HG03175 (cell line): Measurements from ENCODE around the gene QSER1.

Experiments
- ATAC-seq: cut with Tn5 transposase; IDR thresholded peaks from one replicate; pipeline ENCODE4 v1.9.1; 2021; ENCODE audit warnings: mild to moderate bottlenecking, moderate library complexity; ENCODE audit not compliant: unreplicated experiment

Gene QSER1

DNA sequence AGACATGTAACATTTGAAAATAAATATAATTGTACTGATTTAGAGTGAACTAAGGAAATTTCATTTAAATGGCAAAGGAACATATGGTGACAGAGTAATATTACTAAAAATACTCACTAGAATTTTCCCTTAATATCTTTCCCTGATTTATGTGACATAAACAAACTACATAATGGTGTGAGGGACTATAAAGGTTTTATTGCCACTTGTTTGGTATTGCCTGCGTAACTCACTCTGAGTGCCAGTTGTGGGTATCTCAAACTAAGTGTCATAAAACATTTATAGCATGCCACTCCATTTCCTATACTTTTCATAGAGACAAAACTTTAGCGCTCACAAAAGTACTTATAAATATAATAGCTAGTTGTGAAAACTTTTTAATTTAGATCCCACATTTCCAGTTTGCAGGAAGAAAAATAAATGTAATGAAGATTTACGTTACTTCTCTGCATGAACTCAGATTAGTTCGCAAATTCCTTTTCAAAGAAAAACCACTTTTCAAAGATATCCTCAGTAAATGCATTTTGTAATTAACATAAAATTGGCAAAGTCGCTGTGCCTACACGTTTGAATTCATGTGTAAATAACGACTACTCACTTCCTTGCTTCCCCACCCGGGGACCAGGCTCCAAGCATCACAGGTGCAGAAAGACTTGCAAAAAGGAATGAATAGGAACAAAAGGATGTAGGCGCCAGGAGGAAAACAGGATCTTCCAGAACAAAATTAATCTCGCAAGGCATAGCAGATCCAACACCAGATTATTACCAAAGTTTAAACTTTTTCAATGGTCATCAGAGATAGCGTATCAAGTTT is 1.6 kb upstream of the QSER1 start:
- no peak for ATAC-seq

GRCh38 chr11:32891657-32892354 is 805 bp upstream of the QSER1 start:
- no peak for ATAC-seq

- ATAC-seq: no peak
These were observed 407 bp downstream of the QSER1 start for GRCh38 chr11:32893093-32893342.

- peak; percentile 37 for ATAC-seq
These were observed 935 bp downstream of the QSER1 start for GRCh38 chr11:32893343-32894148.

DNA sequence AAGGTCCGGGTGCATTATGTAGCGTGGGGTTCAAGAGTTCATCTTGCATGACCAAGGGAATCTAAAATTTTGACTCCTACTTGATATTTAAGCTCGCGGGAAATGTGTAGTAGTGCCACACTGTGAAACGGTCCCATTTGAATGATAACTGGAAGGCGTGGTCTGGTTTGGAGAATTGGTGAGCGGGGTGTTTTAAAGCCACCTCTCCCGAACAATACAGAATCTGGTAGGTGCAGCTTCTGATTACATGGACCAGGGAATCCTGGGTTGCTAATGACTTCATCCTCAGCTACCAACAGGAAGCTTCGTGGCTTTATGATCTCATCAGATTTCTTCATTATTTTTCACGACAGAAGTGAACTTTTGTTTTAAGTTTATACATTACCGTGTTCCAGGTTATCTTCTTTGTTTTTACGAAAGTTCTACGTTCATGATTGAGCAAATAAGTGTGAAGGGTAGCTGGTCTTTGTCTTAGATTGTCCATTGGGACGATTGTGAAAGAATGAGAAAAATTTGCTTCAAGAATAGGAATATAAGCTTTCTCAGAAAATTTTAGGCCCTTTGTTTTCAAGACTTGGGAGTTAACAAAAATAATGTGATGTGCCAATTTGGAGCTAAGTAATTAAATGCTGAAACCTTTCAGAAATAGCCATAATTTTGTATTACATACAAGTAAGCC is 1.7 kb downstream of the QSER1 start:
- no peak for ATAC-seq

- no peak for ATAC-seq
These were observed 2.3 kb downstream of the QSER1 start for GRCh38 chr11:32894921-32895320.

DNA sequence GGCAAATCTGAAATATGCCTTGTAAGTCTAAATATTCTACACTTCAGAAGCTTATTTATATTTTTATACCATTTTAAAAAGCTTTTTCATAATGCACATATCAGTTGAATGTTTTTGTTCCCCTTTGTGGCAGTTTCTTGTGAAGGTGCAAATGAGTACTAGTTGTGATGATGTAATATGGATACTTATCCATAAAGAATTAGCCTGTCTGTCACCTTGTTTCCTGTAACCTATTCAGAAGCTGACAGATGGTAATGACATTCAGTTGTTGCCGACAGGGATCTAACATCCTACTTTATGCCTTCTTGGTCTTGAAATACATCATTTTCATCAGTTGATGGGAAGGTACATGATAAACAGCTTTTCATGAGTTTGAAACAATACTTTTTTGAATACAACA is 2.9 kb downstream of the QSER1 start:
- ATAC-seq: no peak

- ATAC-seq: no peak
These were observed 4.5 kb downstream of the QSER1 start for GRCh38 chr11:32897103-32897502.

GRCh38 chr11:32899438-32899837 is 6.8 kb downstream of the QSER1 start:
- ATAC-seq: peak; percentile 53

GRCh38 chr11:32902089-32902665 is 9.6 kb downstream of the QSER1 start:
- ATAC-seq: no peak

DNA sequence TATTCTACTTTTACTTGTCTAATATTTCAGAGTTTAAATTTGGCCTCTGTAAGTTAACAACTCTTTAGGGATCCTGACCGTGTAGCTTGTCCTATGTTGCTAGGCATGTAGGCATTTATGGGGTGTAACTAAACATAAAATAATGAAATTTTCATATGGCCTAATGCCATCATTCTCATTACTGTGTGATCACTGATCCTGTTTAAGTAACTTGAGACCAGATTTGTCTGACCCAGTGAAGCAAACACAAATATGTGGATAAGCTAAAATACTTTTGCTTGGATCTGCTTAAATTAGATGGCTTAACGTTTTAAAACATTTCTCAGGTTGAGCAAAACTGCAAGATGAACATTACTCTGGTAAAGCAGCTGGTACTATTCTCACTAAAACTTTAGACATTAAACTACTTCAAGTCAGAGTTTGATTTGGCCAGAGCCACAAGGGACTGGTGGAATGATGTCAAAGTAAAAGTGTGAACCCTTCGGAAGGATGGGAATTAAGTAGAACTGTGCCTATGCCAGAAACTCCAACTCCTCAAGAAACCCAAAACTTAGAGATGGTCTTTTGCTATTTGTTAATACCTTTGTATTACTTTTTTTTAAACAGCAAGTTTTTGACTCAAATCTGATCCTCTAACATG is 12.5 kb downstream of the QSER1 start:
- ATAC-seq: no peak

- ATAC-seq: no peak
These were observed 16.0 kb downstream of the QSER1 start for GRCh38 chr11:32908619-32909018.

GRCh38 chr11:32911413-32911812 is 18.8 kb downstream of the QSER1 start:
- no peak for ATAC-seq

- ATAC-seq: no peak
These were observed 20.8 kb downstream of the QSER1 start for GRCh38 chr11:32913445-32913844.

DNA sequence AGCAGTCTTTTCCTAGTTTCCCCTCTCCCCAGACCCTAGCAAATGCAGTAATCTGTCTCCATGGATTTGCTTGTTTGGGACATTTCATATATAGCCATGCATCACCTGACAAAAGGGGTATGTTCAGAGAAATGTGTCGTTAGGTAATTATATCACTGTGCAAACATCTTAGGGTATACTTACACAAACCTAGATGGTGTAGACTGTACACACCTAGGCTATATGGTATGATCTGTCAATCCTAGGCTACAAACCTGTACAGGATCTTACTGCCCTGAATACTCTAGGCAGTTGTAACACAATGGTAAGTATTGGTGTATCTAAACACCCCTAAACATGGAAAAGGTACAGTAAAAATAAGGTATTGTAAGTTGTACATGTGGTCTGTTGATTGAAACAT is 23.8 kb downstream of the QSER1 start:
- no peak for ATAC-seq

GRCh38 chr11:32916994-32917393 is 24.4 kb downstream of the QSER1 start:
- ATAC-seq: no peak

DNA sequence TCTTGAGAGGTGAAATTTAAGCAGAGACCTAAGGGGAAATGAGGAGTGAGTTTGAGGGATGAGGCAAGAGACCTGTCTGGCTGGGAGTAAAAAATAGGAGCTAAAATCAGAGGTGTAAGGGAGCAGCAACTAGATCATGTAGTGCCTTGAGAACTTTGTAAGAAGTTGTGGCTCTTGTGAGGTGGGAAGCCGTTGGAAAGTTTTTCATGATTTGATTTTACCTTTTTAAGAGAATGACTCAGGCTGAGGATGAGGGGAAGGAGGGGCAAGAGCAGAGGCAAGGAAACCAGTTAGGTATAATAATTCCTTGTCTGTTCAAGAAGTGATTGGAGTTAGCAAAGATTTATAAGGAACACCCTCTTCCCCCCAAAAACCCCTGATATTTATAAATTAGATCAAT is 25.8 kb downstream of the QSER1 start:
- no peak for ATAC-seq

GRCh38 chr11:32919338-32919737 is 26.7 kb downstream of the QSER1 start:
- no peak for ATAC-seq

GRCh38 chr11:32920570-32920969 is 28.0 kb downstream of the QSER1 start:
- no peak for ATAC-seq

DNA sequence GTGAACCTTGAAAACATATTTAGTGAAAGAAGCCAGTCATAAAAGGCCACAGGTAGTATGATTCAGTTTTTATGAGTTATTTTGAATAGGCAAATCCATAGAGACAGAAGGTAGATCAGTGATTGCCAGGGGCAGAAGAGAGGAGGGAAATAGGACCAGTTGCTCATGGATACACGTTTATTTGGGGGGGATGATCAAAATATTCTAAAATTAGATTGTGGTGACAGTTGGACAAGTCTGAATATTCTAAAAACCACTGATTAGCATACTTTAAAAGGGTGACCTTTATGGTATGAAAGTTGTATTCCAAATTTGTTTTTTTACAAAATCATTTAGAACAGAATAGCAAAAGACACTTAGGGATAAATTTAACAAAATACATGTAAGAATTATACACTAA is 28.6 kb downstream of the QSER1 start:
- ATAC-seq: no peak

- no peak for ATAC-seq
These were observed 39.0 kb downstream of the QSER1 start for GRCh38 chr11:32931606-32932005.
